Keratinocyte (primary cell): ENCODE data around the gene PDE6G.

ENCODE experiments used
- CTCF ChIP-seq, 3 experiments: IDR thresholded peaks in 1 of 3; conservative IDR thresholded peaks in 1 of 3; optimal IDR thresholded peaks in 1 of 3; 2 replicates in 2 of 3; 3 replicates in 1 of 3; pipeline versions ENCODE3 to v1.5.1; 2011; ENCODE audit warnings: low read length in 3 of 3, mild to moderate bottlenecking in 3 of 3, moderate library complexity in 2 of 3, control low read depth in 1 of 3, inconsistent platforms in 1 of 3; ENCODE audit not compliant: insufficient read depth in 2 of 3; ENCODE audit errors: extremely low read depth in 1 of 3
- EZH2 ChIP-seq: IDR thresholded peaks from one replicate; pipeline ENCODE4 v1.6.1; 2012; ENCODE audit warnings: inconsistent platforms, mild to moderate bottlenecking, low read length, moderate library complexity

GRCh38 chr17:81603846-81604610, 52.3 kb downstream of the PDE6G start:
- no peak for TF ChIP-seq CTCF (optimal IDR thresholded peaks at IDR 0.05 in 1 of 3, IDR thresholded peaks at IDR 0.05 in 1 of 3, conservative IDR thresholded peaks at IDR 0.05 in 1 of 3; ENCODE audit: extremely low read depth in 1 of 3, insufficient read depth in 2 of 3, low read length in 3 of 3)
- TF ChIP-seq EZH2, result no peak
